ENCODE data around the gene RBM43. TPM values are rescaled to one million over a fixed set of nuclear protein-coding genes. Genes with fewer than 3 reads are reported as not detected.

RBM43 gene
- total and polyA plus RNA-seq, 4 donors, result 3.0 to 17.8 (median 5.7) TPM

- H3K27ac ChIP-seq (ENCODE audit: low read depth in 1 of 2, low read length in 1 of 2), result no peak overlapping the region
Measured at GRCh38 chr2:151282401-151282800, 20.7 kb upstream of the RBM43 start.

GRCh38 chr2:151280271-151280670 lies 18.6 kb upstream of the RBM43 start:
- H3K4me3 ChIP-seq, result no peak overlapping the region
- WGBS, 2 donors, result 43 to 89% methylated on average over 4 of the region's 4 CpGs
- DNase-seq (no peak), ATAC-seq (ENCODE audit: insufficient read depth, low FRiP score) (no peak)
- H3K27me3 ChIP-seq (ENCODE audit: control insufficient read depth in 3 of 3, insufficient read depth in 3 of 3, low read length in 2 of 3), result no peaks in the 10 kb centered on the region
- no peak for TF ChIP-seq CTCF (IDR thresholded peaks at IDR 0.05; ENCODE audit: control extremely low read depth, extremely low read depth)
- H3K9ac ChIP-seq (ENCODE audit: insufficient read depth in 1 of 2, low read length in 2 of 2), result no peak overlapping the region
- H3K4me1 ChIP-seq (ENCODE audit: control insufficient read depth in 5 of 5, insufficient read depth in 5 of 5, low read length in 5 of 5), result no peaks in the 10 kb centered on the region
- peaks cover 0 to 10% (median 3%) of the 10 kb centered on the region in 4 donors for H3K36me3 ChIP-seq (ENCODE audit: control insufficient read depth in 4 of 4, insufficient read depth in 4 of 4, low read length in 4 of 4)
- no peak overlapping the region for H3K27ac ChIP-seq (ENCODE audit: low read depth in 1 of 2, low read length in 1 of 2)
- no peaks in the 10 kb centered on the region for H3K9me3 ChIP-seq (ENCODE audit: control insufficient read depth in 4 of 4, insufficient read depth in 3 of 4, low read length in 3 of 4)

More at GRCh38 chr2:151282401-151282800, 20.7 kb upstream of the RBM43 start:
- Histone ChIP-seq H3K4me3 (no peak overlapping the region), H3K4me1 (ENCODE audit: control insufficient read depth in 5 of 5, insufficient read depth in 5 of 5, low read length in 5 of 5) (no peaks in the 10 kb centered on the region), H3K36me3 (ENCODE audit: control insufficient read depth in 4 of 4, insufficient read depth in 4 of 4, low read length in 4 of 4) (peaks cover 0 to 10% (median 1%) of the 10 kb centered on the region in 4 donors), H3K9ac (ENCODE audit: insufficient read depth in 1 of 2, low read length in 2 of 2) (no peak overlapping the region), H3K27me3 (ENCODE audit: control insufficient read depth in 3 of 3, insufficient read depth in 3 of 3, low read length in 2 of 3) (no peaks in the 10 kb centered on the region), H3K9me3 (ENCODE audit: control insufficient read depth in 4 of 4, insufficient read depth in 3 of 4, low read length in 3 of 4) (no peaks in the 10 kb centered on the region)
- 84 to 93% methylated on average over 4 of the region's 4 CpGs for WGBS, 2 donors
- no peak for DNase-seq
- no peak for ATAC-seq (ENCODE audit: insufficient read depth, low FRiP score)
- TF ChIP-seq CTCF (IDR thresholded peaks at IDR 0.05; ENCODE audit: control extremely low read depth, extremely low read depth), result no peak

DNA sequence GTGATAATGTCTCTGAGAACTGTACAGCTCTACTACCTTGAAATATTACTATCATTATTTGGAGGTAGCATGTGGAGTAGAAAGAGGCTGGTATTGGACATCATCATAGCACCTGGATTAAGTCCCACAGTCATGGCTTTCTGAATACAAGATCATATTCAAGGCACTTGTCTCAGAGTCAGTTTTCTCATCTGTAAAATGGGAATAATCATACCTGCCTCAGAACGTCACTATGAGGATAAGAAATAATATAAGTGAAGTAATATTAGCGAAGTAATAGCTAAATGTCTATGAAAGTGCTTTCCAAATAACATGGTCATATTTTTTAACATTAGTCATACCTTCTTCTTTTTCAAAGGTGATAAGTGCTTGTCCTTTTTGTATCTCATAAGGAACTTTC lies 16.8 kb upstream of the RBM43 start:
- no peak for TF ChIP-seq CTCF (IDR thresholded peaks at IDR 0.05; ENCODE audit: control extremely low read depth, extremely low read depth)
- Histone ChIP-seq H3K4me1 (ENCODE audit: control insufficient read depth in 5 of 5, insufficient read depth in 5 of 5, low read length in 5 of 5) (no peaks in the 10 kb centered on the region), H3K9ac (ENCODE audit: insufficient read depth in 1 of 2, low read length in 2 of 2) (no peak overlapping the region), H3K27ac (ENCODE audit: low read depth in 1 of 2, low read length in 1 of 2) (no peak overlapping the region), H3K9me3 (ENCODE audit: control insufficient read depth in 4 of 4, insufficient read depth in 3 of 4, low read length in 3 of 4) (no peaks in the 10 kb centered on the region), H3K27me3 (ENCODE audit: control insufficient read depth in 3 of 3, insufficient read depth in 3 of 3, low read length in 2 of 3) (no peaks in the 10 kb centered on the region), H3K4me3 (no peak overlapping the region), H3K36me3 (ENCODE audit: control insufficient read depth in 4 of 4, insufficient read depth in 4 of 4, low read length in 4 of 4) (peaks cover 0 to 14% (median 3%) of the 10 kb centered on the region in 4 donors)
- WGBS, 2 donors, result 98 to 100% methylated on average over 2 of the region's 2 CpGs
- DNase-seq (no peak), ATAC-seq (ENCODE audit: insufficient read depth, low FRiP score) (no peak)

- peaks cover 3 to 15% (median 10%) of the 10 kb centered on the region in 4 donors for H3K36me3 ChIP-seq (ENCODE audit: control insufficient read depth in 4 of 4, insufficient read depth in 4 of 4, low read length in 4 of 4)
- no peaks in the 10 kb centered on the region for H3K9me3 ChIP-seq (ENCODE audit: control insufficient read depth in 4 of 4, insufficient read depth in 3 of 4, low read length in 3 of 4)
- no peak for DNase-seq
- H3K27me3 ChIP-seq (ENCODE audit: control insufficient read depth in 3 of 3, insufficient read depth in 3 of 3, low read length in 2 of 3), result no peaks in the 10 kb centered on the region
- ATAC-seq (ENCODE audit: insufficient read depth, low FRiP score), result no peak
- 31 to 98% methylated on average over 1 of the region's 1 CpG for WGBS, 2 donors
- no peaks in the 10 kb centered on the region for H3K4me1 ChIP-seq (ENCODE audit: control insufficient read depth in 5 of 5, insufficient read depth in 5 of 5, low read length in 5 of 5)
- no peak overlapping the region for H3K4me3 ChIP-seq
- TF ChIP-seq CTCF (IDR thresholded peaks at IDR 0.05; ENCODE audit: control extremely low read depth, extremely low read depth), result no peak
- no peak overlapping the region for H3K9ac ChIP-seq (ENCODE audit: insufficient read depth in 1 of 2, low read length in 2 of 2)
- no peak overlapping the region for H3K27ac ChIP-seq (ENCODE audit: low read depth in 1 of 2, low read length in 1 of 2)
Measured at GRCh38 chr2:151277067-151277466, 15.4 kb upstream of the RBM43 start.

All from lung (tissue), 12 donors.